ENCODE data around the gene SPATC1L. TPM values are rescaled to one million over a fixed set of nuclear protein-coding genes. Genes with fewer than 3 reads are reported as not detected.

The SPATC1L gene
- total RNA-seq, 1 donor from 2014 or later: 1.1 TPM

DNA sequence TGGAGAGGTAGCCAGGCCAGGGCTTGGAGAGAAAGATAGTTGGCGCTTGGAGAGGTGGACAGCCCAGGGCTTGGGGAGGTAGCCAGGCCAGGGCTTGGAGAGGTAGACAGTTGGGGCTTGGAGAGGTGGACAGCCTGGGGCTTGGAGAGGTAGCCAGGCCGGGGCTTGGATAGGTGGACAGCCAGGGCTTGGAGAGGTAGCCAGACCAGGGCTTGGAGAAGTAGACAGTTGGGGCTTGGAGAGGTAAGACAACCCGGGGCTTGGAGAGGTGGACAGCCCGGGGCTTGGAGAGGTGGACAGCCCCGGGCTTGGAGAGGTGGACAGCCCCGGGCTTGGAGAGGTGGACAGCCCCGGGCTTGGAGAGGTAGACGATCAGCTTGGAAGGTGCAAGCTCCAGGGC, 36.6 kb upstream of the SPATC1L start:
- Histone ChIP-seq H3K4me3 (ENCODE audit: low read depth, low read length) (no peak overlapping the region), H3K27me3 (ENCODE audit: control insufficient read depth, insufficient read depth, low read length) (no peaks in the 10 kb centered on the region), H3K36me3 (ENCODE audit: control insufficient read depth, insufficient read depth, low read length) (peaks cover 18% of the 10 kb centered on the region)
- FAIRE-seq: no peak
- TF ChIP-seq, protein P1, sequence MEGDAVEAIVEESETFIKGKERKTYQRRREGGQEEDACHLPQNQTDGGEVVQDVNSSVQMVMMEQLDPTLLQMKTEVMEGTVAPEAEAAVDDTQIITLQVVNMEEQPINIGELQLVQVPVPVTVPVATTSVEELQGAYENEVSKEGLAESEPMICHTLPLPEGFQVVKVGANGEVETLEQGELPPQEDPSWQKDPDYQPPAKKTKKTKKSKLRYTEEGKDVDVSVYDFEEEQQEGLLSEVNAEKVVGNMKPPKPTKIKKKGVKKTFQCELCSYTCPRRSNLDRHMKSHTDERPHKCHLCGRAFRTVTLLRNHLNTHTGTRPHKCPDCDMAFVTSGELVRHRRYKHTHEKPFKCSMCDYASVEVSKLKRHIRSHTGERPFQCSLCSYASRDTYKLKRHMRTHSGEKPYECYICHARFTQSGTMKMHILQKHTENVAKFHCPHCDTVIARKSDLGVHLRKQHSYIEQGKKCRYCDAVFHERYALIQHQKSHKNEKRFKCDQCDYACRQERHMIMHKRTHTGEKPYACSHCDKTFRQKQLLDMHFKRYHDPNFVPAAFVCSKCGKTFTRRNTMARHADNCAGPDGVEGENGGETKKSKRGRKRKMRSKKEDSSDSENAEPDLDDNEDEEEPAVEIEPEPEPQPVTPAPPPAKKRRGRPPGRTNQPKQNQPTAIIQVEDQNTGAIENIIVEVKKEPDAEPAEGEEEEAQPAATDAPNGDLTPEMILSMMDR (IDR thresholded peaks at IDR 0.05; ENCODE audit: insufficient read depth, low read length, severe bottlenecking): no peak
- no peak for DNase-seq (ENCODE audit: low read depth)

- FAIRE-seq: no peak
- H3K27me3 ChIP-seq (ENCODE audit: control insufficient read depth, insufficient read depth, low read length): no peaks in the 10 kb centered on the region
- no peak for DNase-seq (ENCODE audit: low read depth)
- TF ChIP-seq, protein P1 (IDR thresholded peaks at IDR 0.05; ENCODE audit: insufficient read depth, low read length, severe bottlenecking): no peak
- peaks cover 18% of the 10 kb centered on the region for H3K36me3 ChIP-seq (ENCODE audit: control insufficient read depth, insufficient read depth, low read length)
- no peak overlapping the region for H3K4me3 ChIP-seq (ENCODE audit: low read depth, low read length)
Measured at GRCh38 chr21:46220275-46220810, 36.1 kb upstream of the SPATC1L start.

DNA sequence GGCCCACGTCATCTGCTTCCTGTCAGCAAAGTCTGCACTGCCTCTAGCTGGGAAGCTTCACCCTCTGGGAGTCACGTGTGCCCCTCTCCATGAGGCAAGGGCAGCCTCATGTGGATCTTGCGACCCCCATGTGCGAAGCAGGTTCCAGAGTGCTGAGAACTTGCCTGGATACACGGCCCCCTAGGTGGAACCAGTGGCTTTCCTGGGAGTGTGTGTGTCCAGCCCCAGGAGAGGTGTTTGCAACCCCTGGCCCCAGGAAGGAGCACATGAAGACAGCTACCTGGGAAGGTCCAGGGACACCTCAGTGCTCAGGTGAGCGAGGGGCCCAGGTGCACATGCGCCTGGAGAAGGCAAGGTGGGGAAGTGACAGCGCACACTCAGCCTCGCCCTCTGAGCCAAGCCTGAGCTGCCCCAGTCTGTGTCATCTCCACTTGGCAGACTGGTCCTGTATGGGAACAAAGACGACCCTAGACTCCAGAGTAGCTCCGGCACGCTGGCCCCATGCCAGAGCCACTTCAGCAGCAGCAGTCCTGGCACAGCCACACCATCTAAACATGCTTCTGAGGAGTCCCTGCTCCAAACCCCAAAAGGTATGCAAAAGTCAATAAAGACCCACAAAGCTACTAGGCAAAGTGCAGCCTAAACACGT, 35.5 kb upstream of the SPATC1L start:
- FAIRE-seq: peak; percentile 47
- TF ChIP-seq, protein P1 (IDR thresholded peaks at IDR 0.05; ENCODE audit: insufficient read depth, low read length, severe bottlenecking): no peak
- Histone ChIP-seq H3K27me3 (ENCODE audit: control insufficient read depth, insufficient read depth, low read length) (no peaks in the 10 kb centered on the region), H3K36me3 (ENCODE audit: control insufficient read depth, insufficient read depth, low read length) (peaks cover 19% of the 10 kb centered on the region), H3K4me3 (ENCODE audit: low read depth, low read length) (no peak overlapping the region)
- no peak for DNase-seq (ENCODE audit: low read depth)

DNA sequence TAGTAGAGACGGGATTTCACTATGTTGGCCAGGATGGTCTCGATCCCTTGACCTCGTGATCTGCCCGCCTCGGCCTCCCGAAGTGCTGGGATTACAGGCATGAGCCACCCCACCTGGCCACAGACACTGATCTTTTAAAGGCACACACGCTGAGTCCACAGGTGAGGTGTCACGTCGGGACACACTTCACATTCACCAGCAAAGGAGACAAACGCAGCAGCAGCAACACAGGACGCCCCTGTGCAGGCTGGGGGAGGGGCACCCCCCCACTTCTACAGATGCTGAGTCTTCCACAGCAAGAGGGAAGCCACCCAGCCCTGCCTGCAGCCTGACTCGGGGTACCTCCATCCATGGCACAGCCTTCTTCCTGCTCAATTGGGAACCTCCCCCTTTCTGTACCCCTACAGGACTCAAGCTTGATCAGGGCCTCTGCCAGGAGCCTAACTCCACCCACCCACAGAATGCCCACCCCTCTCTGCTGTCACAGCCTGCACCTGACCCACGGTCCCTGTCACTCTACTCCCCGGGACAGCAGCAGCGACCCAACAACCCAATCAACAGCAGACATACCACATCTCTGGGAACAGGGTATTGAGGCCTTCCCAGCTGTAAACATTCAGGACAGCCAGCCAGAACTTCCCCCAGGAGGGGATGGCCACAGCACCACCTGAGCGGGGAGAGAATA, 34.8 kb upstream of the SPATC1L start:
- TF ChIP-seq, protein P1 (IDR thresholded peaks at IDR 0.05; ENCODE audit: insufficient read depth, low read length, severe bottlenecking): no peak
- Histone ChIP-seq H3K36me3 (ENCODE audit: control insufficient read depth, insufficient read depth, low read length) (peaks cover 20% of the 10 kb centered on the region), H3K27me3 (ENCODE audit: control insufficient read depth, insufficient read depth, low read length) (no peaks in the 10 kb centered on the region), H3K4me3 (ENCODE audit: low read depth, low read length) (no peak overlapping the region)
- no peak for DNase-seq (ENCODE audit: low read depth)
- FAIRE-seq: no peak

GRCh38 chr21:46217511-46218196, 33.4 kb upstream of the SPATC1L start:
- H3K36me3 ChIP-seq (ENCODE audit: control insufficient read depth, insufficient read depth, low read length): peaks cover 27% of the 10 kb centered on the region
- DNase-seq (ENCODE audit: low read depth) (no peak), FAIRE-seq (no peak)
- TF ChIP-seq, protein P1 (IDR thresholded peaks at IDR 0.05; ENCODE audit: insufficient read depth, low read length, severe bottlenecking): no peak
- no peaks in the 10 kb centered on the region for H3K27me3 ChIP-seq (ENCODE audit: control insufficient read depth, insufficient read depth, low read length)
- no peak overlapping the region for H3K4me3 ChIP-seq (ENCODE audit: low read depth, low read length)

Data from bronchial epithelial cell (primary cell).